Cardiac septum (tissue), 1 donor: ENCODE data around the gene THBD. TPM values are rescaled to one million over a fixed set of nuclear protein-coding genes. Genes with fewer than 3 reads are reported as not detected.

ENCODE experiments used
- DNase-seq: peaks from one replicate; pipeline ENCODE4 v3.0.0-alpha.2; 2020; ENCODE audit warnings: low spot score
- intact Hi-C: fragments of 100-400 bp; cut with DNase I; formaldehyde crosslinking; loops from one replicate; pipeline ENCODE4 v1.14.0; 2022
- long read RNA-seq: library from polyadenylated mRNA; unstranded; transcript quantifications from one replicate; pipeline ENCODE4 v2.0.0, GENCODE V29; 2021
- total RNA-seq: library from RNA; stranded (reverse); fragmentation: NEBNext Ultra II Directional; extraction: Animal tissue kit (Norgen Biotek cat#: 25700); gene quantifications from one replicate; pipeline ENCODE4 v1.2.1, GENCODE V29; 2021
- donor health status: DM: no; HTN: no; CAD: no.

The THBD gene, protein sequence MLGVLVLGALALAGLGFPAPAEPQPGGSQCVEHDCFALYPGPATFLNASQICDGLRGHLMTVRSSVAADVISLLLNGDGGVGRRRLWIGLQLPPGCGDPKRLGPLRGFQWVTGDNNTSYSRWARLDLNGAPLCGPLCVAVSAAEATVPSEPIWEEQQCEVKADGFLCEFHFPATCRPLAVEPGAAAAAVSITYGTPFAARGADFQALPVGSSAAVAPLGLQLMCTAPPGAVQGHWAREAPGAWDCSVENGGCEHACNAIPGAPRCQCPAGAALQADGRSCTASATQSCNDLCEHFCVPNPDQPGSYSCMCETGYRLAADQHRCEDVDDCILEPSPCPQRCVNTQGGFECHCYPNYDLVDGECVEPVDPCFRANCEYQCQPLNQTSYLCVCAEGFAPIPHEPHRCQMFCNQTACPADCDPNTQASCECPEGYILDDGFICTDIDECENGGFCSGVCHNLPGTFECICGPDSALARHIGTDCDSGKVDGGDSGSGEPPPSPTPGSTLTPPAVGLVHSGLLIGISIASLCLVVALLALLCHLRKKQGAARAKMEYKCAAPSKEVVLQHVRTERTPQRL
- 27.0 TPM for total RNA-seq
- long read RNA-seq, full-length matches to known transcripts = 35 of 35 reads
- long read RNA-seq, partial matches to known transcripts = 0 of 35 reads
- long read RNA-seq, other reads (novel, unspliced or antisense) = 0 of 35 reads

DNA sequence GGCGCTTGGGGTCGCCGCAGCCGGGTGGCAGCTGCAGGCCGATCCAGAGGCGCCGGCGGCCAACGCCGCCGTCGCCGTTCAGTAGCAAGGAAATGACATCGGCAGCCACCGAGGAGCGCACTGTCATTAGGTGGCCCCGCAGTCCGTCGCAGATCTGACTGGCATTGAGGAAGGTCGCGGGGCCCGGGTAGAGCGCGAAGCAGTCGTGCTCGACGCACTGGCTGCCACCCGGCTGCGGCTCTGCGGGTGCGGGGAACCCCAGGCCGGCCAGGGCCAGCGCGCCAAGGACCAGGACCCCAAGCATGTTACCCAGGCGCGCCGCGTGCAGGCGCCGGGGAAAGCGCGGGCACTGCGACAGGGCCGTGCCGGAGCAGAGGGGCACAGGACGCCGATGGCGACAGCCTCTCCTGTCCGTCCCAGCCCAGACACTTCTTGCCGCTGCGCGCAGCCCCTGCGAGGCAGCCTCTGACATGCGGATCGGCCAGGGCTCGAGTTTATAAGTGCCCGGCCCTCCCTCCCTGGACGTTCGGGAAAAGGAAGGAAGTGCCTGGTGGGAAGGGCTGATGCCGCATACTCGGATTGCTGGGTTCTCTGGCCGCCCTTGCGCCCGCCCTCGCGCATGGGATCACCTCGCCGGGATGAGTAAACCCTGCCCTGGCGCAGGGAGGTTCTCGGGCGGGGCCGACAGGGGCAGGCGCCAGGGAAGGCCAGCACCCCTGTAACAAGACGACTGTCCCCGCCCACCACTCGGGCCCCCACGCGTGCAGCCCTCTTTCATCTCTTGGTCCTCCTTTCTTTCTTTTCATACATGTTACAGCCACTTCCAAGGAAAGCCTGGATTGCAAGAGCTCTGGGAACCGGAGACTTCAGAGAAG lies at the start of gene THBD:
Gene THBD (minus strand): TSS at position 472 of the 875 bp plus-strand sequence. CDS start 168 bp downstream, at position 304.
- peak; percentile 93 for DNase-seq
- intact Hi-C loops = loop anchor here (2.0 to 10.0 kb wide), 5 partner anchors 153 to 359 kb away; no protein-coding TSS in a partner anchor

DNA sequence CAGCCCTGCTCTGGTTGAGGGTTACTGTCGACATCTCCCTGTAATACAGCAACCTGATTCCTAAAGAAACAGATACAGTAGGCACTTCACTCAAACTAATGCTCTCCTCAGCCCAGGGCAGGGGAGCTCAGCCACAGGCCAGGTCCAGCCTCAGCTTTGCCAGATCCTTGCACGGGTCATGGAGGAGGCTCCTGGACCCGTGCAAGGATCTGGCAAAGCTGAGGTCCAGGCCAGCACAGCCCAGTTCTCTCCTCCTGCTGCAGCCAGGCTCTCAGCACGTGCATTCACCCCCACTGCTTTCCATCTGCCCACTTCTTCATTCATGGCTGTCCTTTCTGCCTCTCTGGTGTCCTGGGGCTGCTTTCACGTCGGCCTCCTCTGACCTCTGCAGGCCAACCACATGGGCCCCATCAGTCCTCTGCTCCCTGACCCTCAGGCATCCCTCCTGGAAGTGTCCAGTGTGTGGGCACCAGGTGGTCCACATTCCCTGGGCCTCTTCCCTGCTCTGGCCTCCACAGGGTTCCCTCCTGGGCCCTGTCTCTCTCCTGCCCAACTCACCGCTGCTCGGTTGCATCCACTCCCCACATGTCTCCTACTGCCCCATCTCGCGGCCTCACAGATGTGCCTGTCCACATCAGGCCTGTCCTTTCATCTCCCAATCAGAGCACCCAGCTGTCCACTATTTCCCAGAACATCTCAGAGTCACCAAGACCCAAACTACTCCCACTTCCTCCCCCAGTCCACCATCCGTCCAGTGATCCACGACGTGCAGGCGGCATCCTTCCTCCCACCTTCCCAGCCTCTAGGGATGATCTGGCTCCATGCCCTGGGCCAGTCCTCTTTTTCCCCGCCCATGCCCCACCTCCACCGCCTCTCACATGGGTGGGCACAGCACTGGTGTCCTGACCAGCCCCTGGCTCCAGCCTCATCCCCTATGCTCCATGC lies 48.4 kb upstream of the THBD start:
- DNase-seq = peak; percentile 66
- intact Hi-C loops = no loop called here

DNA sequence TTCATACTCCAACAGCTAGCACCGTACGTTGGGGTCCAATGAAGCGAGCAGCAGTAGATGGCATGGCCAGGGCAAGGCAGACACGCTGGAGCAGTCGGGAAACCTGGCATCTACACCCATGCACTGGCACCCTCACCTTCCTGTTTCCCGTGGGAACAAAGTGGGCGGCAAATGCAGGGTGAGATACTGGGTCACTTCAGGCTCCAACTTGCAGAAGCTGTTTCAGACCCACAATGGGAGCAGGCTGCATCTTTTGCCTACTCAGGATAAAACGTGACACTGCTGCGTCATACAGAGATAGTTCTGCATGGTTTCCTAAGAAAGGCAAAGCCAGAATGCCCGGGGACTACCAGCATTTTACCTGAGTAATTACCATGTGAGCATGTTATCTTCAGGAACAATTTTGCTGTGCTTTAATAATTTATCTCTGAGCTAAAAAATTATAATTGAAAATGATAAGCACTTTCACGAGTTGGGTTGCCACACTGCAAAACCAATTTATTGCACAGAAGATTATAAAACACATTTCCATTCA lies 47.6 kb upstream of the THBD start:
- DNase-seq = peak; percentile 66
- intact Hi-C loops = no loop called here

DNA sequence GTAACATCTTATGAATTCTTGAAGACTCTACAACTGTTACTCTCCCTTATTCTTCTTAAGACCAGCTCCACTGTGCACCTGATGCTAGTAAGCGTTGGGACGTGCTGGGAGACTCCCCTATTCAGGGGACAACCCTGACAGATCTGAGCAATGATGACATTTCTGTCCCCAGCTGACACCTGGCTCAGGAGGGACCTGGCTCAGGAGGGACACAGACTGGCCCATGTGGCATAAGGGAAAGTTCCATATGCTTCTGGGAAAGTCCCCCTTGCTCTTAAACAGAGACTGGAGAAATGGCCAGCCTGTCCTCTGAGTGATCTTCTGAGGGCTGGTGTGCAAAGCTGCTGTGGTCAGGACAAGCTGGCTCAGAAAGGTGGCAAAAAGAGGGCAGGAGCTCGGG lies 46.6 kb upstream of the THBD start:
- DNase-seq = peak; percentile 46
- intact Hi-C loops = no loop called here

DNA sequence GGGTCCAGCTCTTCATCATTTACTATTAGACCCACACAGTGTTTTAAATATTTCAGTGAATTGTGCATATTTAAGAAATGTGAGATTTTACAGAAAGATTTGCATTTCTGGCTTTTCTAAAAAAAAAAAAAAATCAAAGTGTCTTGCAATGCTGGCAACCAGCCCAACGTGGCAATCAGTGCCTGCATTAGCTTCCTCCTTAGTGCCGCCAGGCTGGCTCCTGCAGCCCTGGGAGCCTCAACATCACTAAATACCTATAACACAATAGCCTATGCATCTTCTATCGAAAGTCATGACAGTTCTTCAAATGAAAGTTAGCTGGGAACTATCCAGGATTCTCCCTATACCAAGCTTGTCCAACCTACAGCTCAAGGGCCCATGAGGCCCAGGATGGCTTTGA lies 46.0 kb upstream of the THBD start:
- intact Hi-C loops = no loop called here

DNA sequence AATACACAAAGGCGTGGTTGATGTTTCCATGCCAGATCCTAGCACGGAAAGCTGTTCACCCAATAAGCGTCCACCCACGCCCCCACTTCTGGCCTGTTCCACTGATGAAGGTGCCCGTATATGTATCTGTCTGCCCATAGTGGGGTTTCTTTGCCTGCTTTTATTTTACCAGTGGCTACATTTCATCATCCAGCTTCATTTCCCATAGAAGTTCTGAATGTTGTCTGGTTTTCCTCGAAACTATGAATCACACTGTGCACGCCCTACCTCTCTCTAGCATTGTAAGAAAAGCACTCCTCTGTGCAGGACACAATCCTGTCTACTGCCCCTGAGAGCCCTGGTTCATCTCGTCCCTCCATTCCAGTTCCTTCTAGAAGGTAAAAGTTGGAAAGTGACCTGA lies 45.5 kb upstream of the THBD start:
- no peak for DNase-seq
- intact Hi-C loops = no loop called here

More for the DNA sequence above, 46.0 kb upstream of the THBD start:
- peak; percentile 55 for DNase-seq

DNA sequence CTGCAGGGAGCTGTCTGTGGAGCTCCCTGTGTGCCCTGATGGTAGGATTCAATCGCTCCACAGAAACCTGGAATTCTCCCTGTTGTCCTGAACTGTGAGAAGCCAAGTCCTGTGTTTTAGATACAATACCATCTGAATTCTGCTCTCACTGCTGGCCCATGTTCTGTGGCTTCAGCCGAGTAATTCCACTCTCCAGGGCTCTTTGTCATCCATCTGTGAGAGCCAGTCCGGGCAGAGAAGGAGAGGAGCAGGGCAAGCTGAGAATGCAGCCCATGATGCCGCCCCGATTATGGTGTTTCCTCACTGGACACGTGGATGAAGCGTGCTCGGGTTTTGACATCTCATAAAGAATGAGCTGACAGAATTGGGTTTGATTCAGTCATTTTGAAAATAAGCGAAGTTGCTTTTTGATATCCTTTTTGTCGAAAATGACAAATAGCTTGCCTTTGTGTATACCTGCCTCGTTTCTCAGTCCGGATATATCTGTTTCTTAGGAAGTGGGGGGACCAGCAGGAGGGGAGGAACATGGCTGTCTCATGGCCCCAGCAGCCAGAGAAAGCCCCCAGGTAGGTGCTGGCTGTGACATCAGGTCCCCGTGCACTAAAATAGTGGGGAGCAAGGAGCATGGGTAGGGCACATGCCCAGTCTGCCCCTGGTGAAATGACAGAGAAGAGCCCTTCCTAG lies 44.9 kb upstream of the THBD start:
- DNase-seq = peak; percentile 63
- intact Hi-C loops = no loop called here

DNA sequence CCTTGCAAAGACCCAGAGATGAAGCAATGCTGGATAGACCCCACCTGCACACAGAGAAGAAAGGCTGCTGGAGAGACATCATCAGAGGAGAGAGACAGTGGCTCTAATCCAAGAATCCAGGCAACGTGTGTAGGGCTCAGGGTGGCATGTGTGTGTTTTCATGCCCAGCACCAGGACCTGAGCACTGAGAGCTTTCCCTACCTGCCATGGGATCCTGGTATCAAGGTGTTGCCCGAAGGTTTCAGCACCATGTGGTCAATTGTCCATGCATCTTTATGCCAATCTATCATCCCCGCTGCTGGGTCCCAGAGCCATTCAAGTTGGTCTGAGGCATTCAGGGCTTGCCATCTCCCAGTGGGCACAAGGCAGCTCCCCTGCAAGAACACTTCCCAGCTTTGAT lies 44.1 kb upstream of the THBD start:
- intact Hi-C loops = no loop called here
- peak; percentile 55 for DNase-seq

DNA sequence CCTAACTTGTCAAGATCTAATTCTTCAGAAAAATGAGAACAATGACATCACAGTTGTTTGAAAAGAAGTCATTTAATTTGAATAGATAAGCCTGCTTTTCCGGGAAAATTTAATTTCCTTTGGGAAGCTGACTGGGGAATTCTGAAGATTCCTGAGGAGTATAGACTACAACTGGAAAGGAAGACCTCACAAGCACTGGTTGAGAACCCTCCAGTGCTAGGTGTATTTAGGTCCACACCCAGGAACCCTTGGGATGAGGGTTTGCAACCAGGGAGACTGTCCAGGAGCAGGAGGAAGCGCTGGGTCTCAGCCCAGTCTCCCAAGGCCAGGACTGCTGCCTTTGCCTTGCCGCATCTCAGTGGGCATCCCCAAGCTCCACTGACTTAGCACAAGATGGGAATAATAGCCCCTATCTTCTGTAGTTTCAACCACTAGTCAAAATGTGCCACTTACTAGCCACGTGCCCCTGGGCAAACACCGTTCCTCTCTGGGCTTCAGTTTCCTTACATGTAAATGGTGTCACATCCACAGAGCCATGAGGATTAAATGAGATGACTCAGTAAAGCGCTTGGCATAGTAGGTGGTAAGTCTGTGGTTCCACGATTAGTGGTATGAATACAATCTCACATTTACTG lies 43.5 kb upstream of the THBD start:
- DNase-seq = no peak
- intact Hi-C loops = no loop called here

DNA sequence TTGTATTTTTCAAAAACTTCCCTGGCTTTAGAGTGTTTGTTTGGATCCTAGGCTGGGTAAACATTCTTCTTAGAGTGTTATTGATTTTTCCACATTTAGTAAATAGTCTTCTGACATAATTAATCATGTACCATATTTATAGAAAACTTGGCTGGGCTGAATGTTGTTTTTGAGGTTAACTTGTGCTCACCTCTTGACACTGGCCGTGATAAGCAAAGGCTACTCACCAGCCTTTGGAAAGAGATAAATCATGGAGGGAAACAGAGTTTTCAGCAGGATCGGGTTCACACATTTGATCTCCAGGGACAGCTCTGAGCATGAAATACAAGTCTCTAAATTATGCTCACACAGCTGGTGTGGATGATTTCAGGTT lies 42.9 kb upstream of the THBD start:
- intact Hi-C loops = no loop called here
- DNase-seq = no peak

DNA sequence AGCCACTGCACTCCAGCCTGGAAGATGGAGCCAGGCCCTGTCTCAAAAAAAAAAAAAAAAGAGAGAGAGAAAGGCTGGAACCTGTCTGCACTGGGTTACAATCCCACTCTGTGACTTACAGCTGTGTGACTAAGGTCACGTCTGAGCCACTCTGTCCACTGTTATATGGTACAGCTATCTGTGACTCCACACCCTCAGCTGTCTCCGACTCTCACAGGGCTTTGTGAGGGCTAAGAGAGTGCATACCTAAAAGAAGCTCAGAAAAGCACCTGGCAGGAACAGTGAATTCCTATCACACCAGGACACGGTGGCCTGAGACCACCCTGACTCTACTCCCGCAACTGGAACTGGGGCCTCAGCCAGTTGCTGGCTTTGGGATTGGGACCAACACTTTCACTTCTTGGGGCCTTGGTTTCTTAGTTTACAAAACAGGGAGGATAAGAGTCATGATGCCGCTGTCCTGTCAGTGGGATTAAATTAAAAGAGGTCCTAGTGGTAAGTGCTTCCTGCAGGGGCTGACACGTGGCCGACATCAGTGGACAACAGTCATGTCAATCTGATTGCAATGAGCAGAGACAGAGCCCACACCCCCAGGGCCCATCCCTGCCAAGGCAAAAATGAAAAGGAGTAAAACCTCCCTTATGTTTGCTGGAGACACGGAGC lies 42.4 kb upstream of the THBD start:
- intact Hi-C loops = no loop called here
- DNase-seq = no peak

DNA sequence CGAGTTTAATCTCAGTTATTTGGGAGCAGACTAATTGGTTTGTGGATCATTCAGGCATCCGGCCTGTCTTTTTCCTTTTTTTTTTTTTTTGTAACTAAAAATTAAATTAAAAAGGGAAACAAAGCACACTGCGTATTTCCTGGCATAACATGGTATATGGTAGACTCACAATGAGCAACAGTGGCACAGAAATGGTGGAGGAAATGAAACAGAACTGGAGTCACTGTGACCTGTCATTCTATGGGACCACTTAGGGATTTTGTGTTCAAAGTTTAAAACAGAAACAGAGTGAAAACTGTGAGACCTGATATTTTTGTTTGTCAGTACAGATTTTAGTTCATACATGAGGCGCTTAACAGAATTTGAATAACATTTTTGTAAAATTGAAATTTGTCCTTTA lies 41.4 kb upstream of the THBD start:
- intact Hi-C loops = no loop called here
- no peak for DNase-seq

DNA sequence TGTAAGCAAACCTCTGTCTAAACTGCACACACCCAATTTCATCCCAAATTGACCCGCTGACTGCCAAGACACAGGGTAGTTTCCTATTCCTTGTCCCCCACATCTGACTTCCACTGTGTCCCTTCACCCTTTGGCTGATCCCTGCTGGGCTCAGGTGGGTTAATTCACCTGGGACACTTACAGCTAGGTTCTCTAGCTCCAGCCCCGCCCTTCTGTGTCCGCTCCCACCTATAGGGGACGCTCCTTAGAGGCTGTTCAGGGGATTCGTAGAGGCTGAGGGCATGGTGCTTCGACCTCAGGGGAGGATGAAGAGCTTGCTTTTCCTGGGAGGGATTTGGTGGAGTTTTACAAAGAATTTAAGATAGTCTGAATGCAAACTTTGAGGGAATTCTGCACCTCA lies 40.7 kb upstream of the THBD start:
- intact Hi-C loops = no loop called here
- DNase-seq = no peak

DNA sequence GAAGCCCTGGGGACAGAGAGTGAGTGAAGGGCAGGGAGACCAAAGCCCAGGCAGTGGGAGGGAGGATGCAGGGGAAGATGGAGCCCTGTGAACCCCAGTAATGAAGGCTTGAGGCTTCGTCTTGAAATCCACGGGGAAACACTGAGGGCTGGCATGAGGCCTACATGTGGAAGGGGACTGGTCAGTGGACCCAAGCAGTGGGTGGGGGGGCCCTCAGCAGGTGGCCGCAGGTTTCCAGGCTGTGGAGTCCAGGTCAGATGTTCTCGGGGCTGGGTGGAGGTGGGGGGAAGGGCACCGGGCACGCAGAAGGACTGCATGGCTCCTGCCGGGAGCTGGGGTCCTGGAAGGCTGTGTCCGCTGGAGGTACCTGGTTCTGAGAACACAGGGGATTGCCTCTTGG lies 39.4 kb upstream of the THBD start:
- DNase-seq = no peak
- intact Hi-C loops = loop anchor here (5.0 kb wide), 1 partner anchor 43 kb away; no protein-coding TSS in a partner anchor

DNA sequence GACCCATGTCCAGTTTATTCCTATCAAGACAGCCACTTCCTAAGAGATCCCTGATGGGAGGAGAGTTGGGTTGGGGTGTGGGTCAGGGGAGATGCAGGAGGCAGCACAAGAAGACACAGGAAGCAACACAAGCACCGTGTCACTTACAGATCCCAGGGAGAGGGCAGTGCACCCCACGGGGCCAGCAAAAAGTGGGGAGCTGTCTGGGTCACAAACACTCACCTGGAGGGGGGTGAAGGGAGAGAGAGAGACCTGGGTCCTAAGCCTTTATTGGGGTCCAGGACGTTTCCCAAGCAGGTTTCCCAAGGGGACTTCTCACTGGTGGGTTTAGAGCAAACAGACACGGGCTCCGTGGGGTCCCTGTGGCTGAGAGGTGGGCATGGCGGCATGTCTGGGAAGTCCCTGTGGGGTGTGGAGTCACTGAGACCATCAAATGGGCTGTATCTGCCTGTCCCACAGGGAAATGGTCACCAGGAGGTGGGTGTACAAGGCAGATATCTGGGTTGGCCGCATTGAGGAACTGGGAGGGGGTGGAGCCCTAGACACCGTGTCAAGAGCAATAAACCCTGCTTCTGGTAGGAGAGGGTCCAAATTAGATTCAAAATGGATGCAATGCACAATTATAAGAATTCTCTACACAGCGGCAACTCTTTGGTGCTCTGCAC lies 38.2 kb upstream of the THBD start:
- intact Hi-C loops = loop anchor here (5.0 kb wide), 1 partner anchor 45 kb away; no protein-coding TSS in a partner anchor
- DNase-seq = no peak

DNA sequence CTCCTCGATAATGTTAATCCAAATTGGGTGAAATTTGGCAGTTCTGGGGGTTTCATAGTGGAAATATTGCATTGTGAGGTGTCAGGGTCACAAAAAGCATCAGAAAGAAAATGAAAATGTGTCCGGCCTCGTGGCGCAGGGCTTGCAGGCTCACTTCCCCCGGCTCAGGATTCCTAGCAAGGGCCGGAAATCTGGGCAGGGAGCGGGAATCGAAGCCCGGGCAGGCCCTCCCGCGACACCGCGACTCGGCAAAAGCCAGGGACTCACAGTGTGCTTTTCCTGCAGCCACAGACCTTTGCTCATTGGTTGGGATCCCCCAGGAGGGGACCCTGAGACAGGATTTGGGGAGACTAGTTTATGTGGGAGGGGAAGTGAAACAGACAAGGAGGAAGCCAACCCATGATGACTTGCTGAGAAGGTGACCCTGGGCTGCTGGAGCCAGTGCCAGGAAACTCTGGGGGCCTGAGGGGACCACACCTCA lies 37.5 kb upstream of the THBD start:
- DNase-seq = peak; percentile 85
- intact Hi-C loops = loop anchor here (5.0 kb wide), 1 partner anchor 45 kb away; no protein-coding TSS in a partner anchor
